Measurements from ENCODE around the gene PLPP1. TPM values are rescaled to one million over a fixed set of nuclear protein-coding genes. Genes with fewer than 3 reads are reported as not detected.
A peak's percentile ranks its signal among the peaks of the same experiment; 100 is the strongest.

Gene PLPP1
- total RNA-seq (1 to 10 TPM; 4.9 to 5.7 TPM), total RNA-seq (5.4 to 10.1 reads per million in 2 donors)

DNA sequence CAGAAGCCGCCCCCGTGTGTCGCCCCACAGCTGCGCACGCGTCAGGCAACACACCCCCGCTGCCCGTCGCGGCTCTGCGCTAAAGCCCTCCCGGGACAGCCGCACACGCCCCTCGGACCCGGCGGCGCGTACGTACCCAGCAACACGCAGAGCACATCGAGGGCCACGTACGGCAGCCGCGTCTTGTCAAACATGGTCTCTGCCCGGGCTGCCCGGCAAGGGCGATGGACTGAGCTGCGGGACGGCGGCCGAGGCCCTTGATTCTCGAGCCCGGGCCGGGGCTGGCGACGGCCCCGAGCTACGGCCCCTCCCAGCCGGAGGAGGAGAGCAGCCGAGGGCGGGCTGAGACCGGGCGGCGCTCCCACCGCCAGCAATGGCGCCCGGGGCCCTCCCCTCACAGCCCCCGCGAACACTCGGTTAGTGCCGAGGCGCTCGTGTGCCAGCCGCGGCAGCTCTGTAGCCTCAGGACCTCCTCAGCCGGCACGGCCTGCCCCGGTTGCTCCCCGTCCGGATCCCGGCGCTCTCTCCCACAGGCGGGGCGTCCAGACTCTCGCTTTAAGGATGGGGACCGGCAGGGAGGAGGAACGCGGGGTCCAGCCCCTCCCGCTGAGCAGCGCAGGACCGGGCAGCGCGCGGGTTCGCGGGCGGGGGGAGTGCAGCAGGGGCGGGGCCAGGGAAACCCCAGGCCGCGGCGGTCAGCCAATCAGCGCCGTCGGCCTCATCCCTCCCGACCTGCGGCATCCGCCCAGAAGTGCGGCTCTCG, at the start of gene PLPP1:
Gene PLPP1 (minus strand): TSS at position 529 of the 763 bp plus-strand sequence. CDS start 335 bp downstream, at position 194.
- peak; percentile 76 to 85 (median 77) for DNase-seq
- H3K27ac Mint-ChIP-seq, result peak within 1 kb of the TSS; percentile 87
- peak within 1 kb of the TSS; percentile 93 for H3K4me3 Mint-ChIP-seq
- no peaks in the 10 kb centered on the region for H3K27me3 Mint-ChIP-seq
- H3K36me3 Mint-ChIP-seq (ENCODE audit: low read depth), result no peaks in the 10 kb centered on the region
- ATAC-seq, result peak; percentile 88
- H3K9me3 ChIP-seq (ENCODE audit: control insufficient read depth, low read length, poor library complexity, severe bottlenecking), result no peaks in the 10 kb centered on the region
- peaks cover 21% of the 10 kb centered on the region for H3K4me1 Mint-ChIP-seq

DNA sequence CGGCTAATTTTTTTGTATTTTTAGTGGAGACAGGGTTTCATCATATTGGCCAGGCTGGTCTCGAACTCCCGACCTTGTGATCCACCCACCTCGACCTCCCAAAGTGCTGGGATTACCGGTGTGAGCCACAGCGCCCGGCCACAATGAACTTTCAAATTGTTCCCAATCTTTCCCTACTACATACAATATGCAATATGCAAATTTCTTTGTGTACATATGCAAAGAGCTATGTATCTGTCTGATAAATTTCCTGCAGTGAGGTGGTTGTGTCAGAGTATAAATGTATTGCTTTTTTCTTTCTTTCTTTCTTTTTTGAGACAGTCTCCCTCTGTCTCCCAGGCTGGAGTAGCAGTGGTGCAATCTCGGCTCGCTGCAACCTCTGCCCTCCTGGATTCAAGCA, 48.8 kb upstream of the PLPP1 start:
- H3K4me1 Mint-ChIP-seq, result peaks cover 4% of the 10 kb centered on the region
- H3K27ac Mint-ChIP-seq, result no peak overlapping the region
- H3K4me3 Mint-ChIP-seq, result no peak overlapping the region
- H3K9me3 ChIP-seq (ENCODE audit: control insufficient read depth, low read length, poor library complexity, severe bottlenecking), result no peaks in the 10 kb centered on the region
- H3K36me3 Mint-ChIP-seq (ENCODE audit: low read depth), result no peaks in the 10 kb centered on the region
- DNase-seq (no peak), ATAC-seq (no peak)
- no peaks in the 10 kb centered on the region for H3K27me3 Mint-ChIP-seq

DNA sequence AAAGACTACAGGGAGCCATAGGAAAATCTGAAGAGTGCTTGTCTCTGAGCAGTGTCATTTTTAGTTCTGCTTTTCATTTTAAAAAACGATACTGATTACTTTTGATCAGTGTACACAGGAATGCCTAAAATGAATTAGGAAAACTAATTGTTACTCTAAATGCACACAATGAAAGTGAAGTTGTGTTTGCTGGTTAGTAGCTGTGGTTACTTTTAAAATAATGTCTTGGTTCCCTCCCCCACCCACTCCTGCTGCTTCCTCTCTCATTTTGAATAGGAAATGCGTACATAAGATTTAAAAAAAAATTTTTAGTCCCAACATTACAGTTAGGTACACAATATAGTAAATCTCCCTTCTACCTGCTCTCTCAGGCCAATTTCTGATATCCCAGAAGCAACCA, 47.5 kb upstream of the PLPP1 start:
- peak; percentile 35 for ATAC-seq
- DNase-seq, result no peak
- peaks cover 4% of the 10 kb centered on the region for H3K4me1 Mint-ChIP-seq
- no peaks in the 10 kb centered on the region for H3K27me3 Mint-ChIP-seq
- no peaks in the 10 kb centered on the region for H3K36me3 Mint-ChIP-seq (ENCODE audit: low read depth)
- no peaks in the 10 kb centered on the region for H3K9me3 ChIP-seq (ENCODE audit: control insufficient read depth, low read length, poor library complexity, severe bottlenecking)
- no peak overlapping the region for H3K27ac Mint-ChIP-seq
- H3K4me3 Mint-ChIP-seq, result no peak overlapping the region

DNA sequence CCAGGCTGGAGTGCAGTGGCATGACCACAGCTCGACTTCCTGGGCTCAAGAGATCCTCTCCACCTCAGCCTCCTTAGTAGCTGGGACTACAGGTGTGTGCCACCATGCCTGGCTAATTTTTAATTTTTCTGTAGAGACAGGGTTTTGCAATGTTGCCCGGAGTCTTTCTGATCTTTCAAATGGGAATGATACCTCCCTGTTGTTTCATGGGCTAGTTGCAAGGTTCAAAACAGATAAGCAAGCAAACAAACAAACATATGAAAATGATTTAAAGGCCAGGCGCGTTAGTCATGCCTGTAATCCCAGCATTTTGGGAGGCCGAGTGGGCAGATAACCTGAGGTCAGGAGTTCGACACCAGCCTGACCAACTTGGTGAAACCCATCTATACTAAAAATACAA, 45.3 kb upstream of the PLPP1 start:
- Mint-ChIP-seq H3K4me1 (peaks cover 4% of the 10 kb centered on the region), H3K27ac (no peak overlapping the region)

DNA sequence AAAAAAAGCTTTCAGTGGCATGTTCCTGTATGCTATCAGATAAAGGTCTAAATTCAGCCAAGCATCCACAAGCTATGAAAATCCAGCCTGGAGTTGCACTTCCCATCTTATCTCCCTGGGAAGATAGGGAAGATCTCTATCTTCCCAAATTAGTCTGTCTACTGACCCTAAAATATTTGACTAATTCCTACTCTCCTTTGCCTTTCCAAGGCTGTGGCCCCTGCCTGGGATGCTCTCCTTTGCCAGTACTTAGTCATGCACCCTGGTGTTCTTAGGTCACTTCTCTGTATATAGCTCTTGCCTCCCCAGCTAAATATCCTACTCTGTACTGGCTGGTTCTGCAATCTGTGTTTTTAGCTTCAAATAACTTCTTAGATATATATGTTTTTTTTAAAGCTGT, 44.0 kb upstream of the PLPP1 start:
- no peak for DNase-seq
- no peak for ATAC-seq
- no peak overlapping the region for H3K27ac Mint-ChIP-seq
- no peaks in the 10 kb centered on the region for H3K9me3 ChIP-seq (ENCODE audit: control insufficient read depth, low read length, poor library complexity, severe bottlenecking)
- H3K4me3 Mint-ChIP-seq, result no peak overlapping the region
- peaks cover 4% of the 10 kb centered on the region for H3K4me1 Mint-ChIP-seq
- no peaks in the 10 kb centered on the region for H3K36me3 Mint-ChIP-seq (ENCODE audit: low read depth)
- no peaks in the 10 kb centered on the region for H3K27me3 Mint-ChIP-seq

More for the DNA sequence above, 45.3 kb upstream of the PLPP1 start:
- Mint-ChIP-seq H3K27me3 (no peaks in the 10 kb centered on the region), H3K36me3 (ENCODE audit: low read depth) (no peaks in the 10 kb centered on the region), H3K4me3 (no peak overlapping the region)
- no peaks in the 10 kb centered on the region for H3K9me3 ChIP-seq (ENCODE audit: control insufficient read depth, low read length, poor library complexity, severe bottlenecking)
- no peak for DNase-seq
- ATAC-seq, result no peak

DNA sequence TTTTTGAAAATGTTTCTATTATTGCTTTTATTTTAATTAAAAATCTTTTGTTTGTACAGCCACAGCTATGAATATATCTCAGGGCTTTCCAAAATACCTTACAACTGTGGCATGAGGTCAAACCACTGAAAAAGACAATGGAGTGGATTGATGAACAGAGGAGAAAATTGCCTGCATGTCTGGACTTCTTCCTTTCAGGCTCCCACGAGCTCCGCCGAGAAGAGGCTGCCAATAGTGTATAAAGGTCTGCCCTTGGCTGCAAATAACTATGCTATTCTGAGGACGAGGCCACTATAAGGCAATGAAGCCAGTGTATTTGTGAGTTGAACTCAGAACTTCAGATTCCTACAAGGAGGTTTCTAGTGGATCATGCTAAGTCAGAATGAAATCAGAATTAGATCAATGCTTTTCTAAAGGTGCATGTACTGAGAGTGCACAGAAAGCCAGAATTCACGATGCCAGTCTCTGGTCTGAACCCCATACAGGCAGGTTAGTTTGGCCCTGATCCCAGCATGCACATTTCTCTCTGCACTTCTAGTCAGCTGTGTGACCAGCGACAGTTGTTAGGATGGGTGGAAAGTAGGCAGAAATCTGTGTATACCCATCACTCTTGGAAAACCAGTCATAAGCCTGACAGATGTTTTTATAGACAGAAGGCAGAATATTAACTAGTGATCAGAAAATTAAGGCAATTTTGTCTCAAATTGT, 42.7 kb upstream of the PLPP1 start:
- peaks cover 2% of the 10 kb centered on the region for H3K36me3 Mint-ChIP-seq (ENCODE audit: low read depth)
- ATAC-seq (no peak), DNase-seq (no peak)
- H3K9me3 ChIP-seq (ENCODE audit: control insufficient read depth, low read length, poor library complexity, severe bottlenecking), result no peaks in the 10 kb centered on the region
- H3K4me3 Mint-ChIP-seq, result no peak overlapping the region
- no peaks in the 10 kb centered on the region for H3K27me3 Mint-ChIP-seq
- peaks cover 2% of the 10 kb centered on the region for H3K4me1 Mint-ChIP-seq
- H3K27ac Mint-ChIP-seq, result no peak overlapping the region

DNA sequence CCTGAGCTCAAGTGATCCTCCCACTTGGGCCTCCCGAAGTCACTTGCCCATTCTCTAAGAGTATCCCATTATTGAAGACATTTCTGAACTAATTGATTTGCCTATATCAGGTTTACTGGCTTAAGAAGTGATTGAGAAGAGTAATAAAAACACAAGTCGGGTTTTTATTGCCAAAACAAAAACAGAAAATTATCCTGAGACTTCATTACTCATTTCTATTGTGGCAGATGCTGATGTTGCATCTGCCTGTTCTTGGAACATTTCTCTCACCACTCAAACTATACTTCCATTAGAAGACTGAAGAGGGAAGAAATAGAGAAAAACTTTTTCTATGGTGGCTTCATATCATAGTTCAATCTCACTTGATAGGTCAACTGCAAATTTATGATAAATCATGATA, 41.9 kb upstream of the PLPP1 start:
- no peak for ATAC-seq
- no peak overlapping the region for H3K4me3 Mint-ChIP-seq
- H3K27me3 Mint-ChIP-seq, result no peaks in the 10 kb centered on the region
- peaks cover 2% of the 10 kb centered on the region for H3K36me3 Mint-ChIP-seq (ENCODE audit: low read depth)
- H3K4me1 Mint-ChIP-seq, result no peaks in the 10 kb centered on the region
- no peak overlapping the region for H3K27ac Mint-ChIP-seq
- no peak for DNase-seq
- no peaks in the 10 kb centered on the region for H3K9me3 ChIP-seq (ENCODE audit: control insufficient read depth, low read length, poor library complexity, severe bottlenecking)

DNA sequence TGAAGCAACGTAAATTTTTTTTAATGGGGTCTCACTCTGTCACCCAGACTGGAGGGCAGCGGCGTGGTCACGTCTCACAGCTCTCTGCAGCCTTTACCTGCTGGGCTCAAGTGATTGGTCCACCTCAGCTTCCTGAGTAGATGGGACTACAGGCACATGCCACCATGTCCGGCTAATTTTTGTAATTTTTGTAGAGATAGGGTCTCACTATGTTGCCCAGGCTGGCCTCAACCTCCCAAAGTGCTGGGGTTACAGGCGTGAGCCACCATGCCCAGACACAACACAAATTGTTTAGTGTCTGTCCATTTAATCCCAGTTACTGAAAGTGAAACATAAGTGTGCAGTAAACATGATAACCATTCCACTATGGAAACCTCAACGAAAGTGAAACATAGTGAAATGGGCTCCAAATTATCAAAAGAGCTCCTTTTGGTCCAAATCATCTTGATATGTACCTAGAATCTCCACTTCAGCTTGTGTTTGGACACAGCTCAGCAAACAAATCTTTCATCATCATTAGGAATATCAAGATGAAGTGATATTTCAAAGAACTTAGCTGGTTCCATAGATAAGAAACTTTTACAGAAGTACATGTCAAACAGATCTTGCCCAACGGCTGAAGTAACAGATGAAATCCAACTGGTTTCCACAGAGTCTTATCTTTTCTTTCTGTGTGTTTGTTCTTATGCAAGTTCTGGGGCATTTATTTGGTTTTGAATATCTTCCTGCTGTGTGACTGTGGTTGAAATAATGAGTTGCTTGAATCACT, 41.2 kb upstream of the PLPP1 start:
- Mint-ChIP-seq H3K4me3 (no peak overlapping the region), H3K27ac (no peak overlapping the region), H3K36me3 (ENCODE audit: low read depth) (peaks cover 2% of the 10 kb centered on the region), H3K27me3 (no peaks in the 10 kb centered on the region), H3K4me1 (no peaks in the 10 kb centered on the region)
- no peaks in the 10 kb centered on the region for H3K9me3 ChIP-seq (ENCODE audit: control insufficient read depth, low read length, poor library complexity, severe bottlenecking)
- DNase-seq (no peak), ATAC-seq (no peak)

DNA sequence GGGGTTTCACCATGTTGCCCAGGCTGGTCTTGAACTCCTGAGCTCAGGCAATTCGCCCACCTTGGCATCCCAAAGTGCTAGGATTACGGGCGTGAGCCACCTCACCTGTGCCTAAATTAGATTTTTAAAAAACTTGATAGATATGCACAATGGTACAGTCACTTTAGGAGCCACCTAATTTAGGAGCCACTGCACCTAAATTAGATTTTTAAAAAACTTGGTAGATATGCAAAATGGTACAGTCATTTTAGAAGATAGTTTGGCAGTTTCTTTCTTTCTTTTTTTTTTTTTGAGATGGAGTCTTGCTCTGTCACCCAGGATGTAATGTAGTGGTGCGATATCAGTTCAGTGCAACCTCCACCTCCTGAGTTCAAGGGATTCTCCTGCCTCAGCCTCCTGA, 37.8 kb upstream of the PLPP1 start:
- Mint-ChIP-seq H3K4me1 (no peaks in the 10 kb centered on the region), H3K27me3 (peaks cover 4% of the 10 kb centered on the region), H3K4me3 (no peak overlapping the region), H3K27ac (no peak overlapping the region), H3K36me3 (ENCODE audit: low read depth) (peaks cover 2% of the 10 kb centered on the region)
- ATAC-seq (no peak), DNase-seq (no peak)
- H3K9me3 ChIP-seq (ENCODE audit: control insufficient read depth, low read length, poor library complexity, severe bottlenecking), result no peaks in the 10 kb centered on the region

DNA sequence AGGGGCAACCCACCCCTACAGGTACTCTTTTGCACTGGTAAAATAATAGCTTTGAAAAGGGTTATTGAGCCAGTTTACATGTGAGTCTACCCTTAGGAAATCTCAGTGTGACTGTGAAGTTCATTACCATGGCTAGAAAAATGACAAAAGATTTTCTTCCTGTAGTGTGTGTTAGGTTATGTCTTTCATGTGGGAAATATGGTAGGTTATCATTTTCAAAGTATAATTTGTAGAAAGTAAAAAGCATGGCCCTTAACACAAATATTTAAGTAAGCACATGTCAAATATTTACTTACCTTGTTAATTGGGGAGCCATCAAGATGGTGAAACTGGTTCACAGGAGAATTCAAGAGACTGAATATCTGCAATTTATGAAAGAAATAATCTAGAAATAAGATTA, 37.3 kb upstream of the PLPP1 start:
- Mint-ChIP-seq H3K4me3 (no peak overlapping the region), H3K27ac (no peak overlapping the region), H3K36me3 (ENCODE audit: low read depth) (peaks cover 2% of the 10 kb centered on the region), H3K27me3 (peaks cover 4% of the 10 kb centered on the region), H3K4me1 (no peaks in the 10 kb centered on the region)
- DNase-seq (no peak), ATAC-seq (no peak)
- no peaks in the 10 kb centered on the region for H3K9me3 ChIP-seq (ENCODE audit: control insufficient read depth, low read length, poor library complexity, severe bottlenecking)

DNA sequence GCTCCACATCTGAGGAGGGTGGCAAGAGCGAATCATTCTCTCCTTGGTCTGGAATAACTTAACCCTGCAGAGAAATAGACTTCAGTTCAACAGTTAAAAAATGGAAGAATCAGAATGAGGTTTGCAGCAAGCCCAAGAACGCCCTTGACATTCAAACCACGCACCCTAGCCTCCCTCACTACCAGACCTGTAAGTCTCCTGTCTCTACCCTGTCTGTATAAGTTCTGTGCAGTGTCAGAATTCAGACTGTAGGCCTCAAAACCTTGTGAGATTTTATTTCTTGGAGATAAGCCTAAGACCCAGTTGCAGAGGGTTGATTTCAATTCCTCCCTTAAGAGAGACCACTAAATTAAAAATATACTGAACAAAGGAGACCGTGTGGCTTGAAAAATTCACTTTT, 35.8 kb upstream of the PLPP1 start:
- DNase-seq (no peak), ATAC-seq (no peak)
- H3K4me3 Mint-ChIP-seq, result no peak overlapping the region
- no peaks in the 10 kb centered on the region for H3K9me3 ChIP-seq (ENCODE audit: control insufficient read depth, low read length, poor library complexity, severe bottlenecking)
- H3K4me1 Mint-ChIP-seq, result no peaks in the 10 kb centered on the region
- H3K36me3 Mint-ChIP-seq (ENCODE audit: low read depth), result peaks cover 2% of the 10 kb centered on the region
- peaks cover 4% of the 10 kb centered on the region for H3K27me3 Mint-ChIP-seq
- H3K27ac Mint-ChIP-seq, result no peak overlapping the region

DNA sequence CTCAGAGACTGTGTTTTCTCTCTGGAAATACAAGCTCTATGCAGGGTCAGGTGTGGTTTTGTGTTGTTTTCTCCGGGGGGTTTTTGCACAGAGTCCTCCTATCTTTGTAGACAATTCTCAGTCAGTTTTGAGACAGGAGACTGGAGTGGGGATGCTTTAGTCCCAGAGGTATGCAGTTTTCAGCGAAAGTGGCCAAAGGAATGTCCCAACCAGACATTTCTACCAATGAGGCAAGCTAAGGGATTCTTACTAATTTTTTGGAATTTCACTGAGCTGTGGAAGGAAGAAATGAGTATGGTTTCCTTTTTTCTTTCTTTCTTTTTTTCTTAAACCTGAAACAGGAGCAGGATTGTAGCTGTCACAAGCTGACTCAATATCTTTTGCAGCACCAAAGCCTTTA, 35.3 kb upstream of the PLPP1 start:
- H3K27me3 Mint-ChIP-seq, result peaks cover 4% of the 10 kb centered on the region
- no peaks in the 10 kb centered on the region for H3K9me3 ChIP-seq (ENCODE audit: control insufficient read depth, low read length, poor library complexity, severe bottlenecking)
- no peak overlapping the region for H3K4me3 Mint-ChIP-seq
- ATAC-seq (no peak), DNase-seq (no peak)
- no peaks in the 10 kb centered on the region for H3K4me1 Mint-ChIP-seq
- no peak overlapping the region for H3K27ac Mint-ChIP-seq
- H3K36me3 Mint-ChIP-seq (ENCODE audit: low read depth), result peaks cover 2% of the 10 kb centered on the region

DNA sequence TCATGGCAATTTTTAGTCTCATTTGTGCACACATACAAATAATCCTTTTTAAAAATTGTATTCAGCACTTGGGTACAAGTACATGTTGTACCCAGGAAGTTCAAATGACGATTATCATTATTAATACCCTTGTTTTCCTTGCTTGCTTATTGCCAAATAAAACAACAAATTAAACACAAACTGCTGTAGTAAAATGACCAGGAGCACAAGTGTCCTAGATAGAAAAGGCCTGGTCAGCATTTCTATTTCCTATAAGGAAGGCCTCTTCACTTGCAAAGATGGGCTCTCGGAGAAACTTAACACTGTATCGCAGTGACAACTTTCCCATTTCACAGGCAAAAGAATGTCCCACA, 34.7 kb upstream of the PLPP1 start:
- H3K4me1 Mint-ChIP-seq, result no peaks in the 10 kb centered on the region
- H3K27ac Mint-ChIP-seq, result no peak overlapping the region
- H3K27me3 Mint-ChIP-seq, result peaks cover 4% of the 10 kb centered on the region
- H3K36me3 Mint-ChIP-seq (ENCODE audit: low read depth), result peaks cover 2% of the 10 kb centered on the region
- H3K9me3 ChIP-seq (ENCODE audit: control insufficient read depth, low read length, poor library complexity, severe bottlenecking), result no peaks in the 10 kb centered on the region
- no peak for DNase-seq
- H3K4me3 Mint-ChIP-seq, result no peak overlapping the region
- ATAC-seq, result no peak
